Endometrium (tissue), 2 donors: ENCODE data around the gene HOXD9.

Experiments used
- FAIRE-seq: peaks from 2 replicates; lab custom pipeline; 2012; peaks lifted over from hg19 to GRCh38; lab: Jason Lieb, UNC
- donor health status: control.
- donor health status: control.

Gene HOXD9

GRCh38 chr2:176165370-176166050, 43.0 kb downstream of the HOXD9 start:
- FAIRE-seq = no peak

- no peak for FAIRE-seq
Measured at GRCh38 chr2:176166272-176166671, 43.8 kb downstream of the HOXD9 start.

- FAIRE-seq = no peak
Measured at GRCh38 chr2:176167398-176167797, 44.9 kb downstream of the HOXD9 start.

- no peak for FAIRE-seq
Measured at GRCh38 chr2:176169181-176169580, 46.7 kb downstream of the HOXD9 start.

- FAIRE-seq = no peak
Measured at GRCh38 chr2:176169711-176170110, 47.2 kb downstream of the HOXD9 start.

- FAIRE-seq = no peak
Measured at GRCh38 chr2:176170602-176171305, 48.2 kb downstream of the HOXD9 start.

GRCh38 chr2:176171351-176172006, 49.0 kb downstream of the HOXD9 start:
- FAIRE-seq = no peak

- no peak for FAIRE-seq
Measured at GRCh38 chr2:176172007-176172894, 49.7 kb downstream of the HOXD9 start.

- FAIRE-seq = no peak
Measured at GRCh38 chr2:176172895-176173566, 50.5 kb downstream of the HOXD9 start.

GRCh38 chr2:176173567-176174381, 51.3 kb downstream of the HOXD9 start:
- FAIRE-seq = no peak

- FAIRE-seq = no peak
Measured at GRCh38 chr2:176174382-176174823, 51.9 kb downstream of the HOXD9 start.
